ENCODE data around the gene KRT27.
A peak's percentile ranks its signal among the peaks of the same experiment; 100 is the strongest.

Gene KRT27

GRCh38 chr17:40791787-40792436 lies 9.6 kb upstream of the KRT27 start:
- Histone ChIP-seq H3K27ac (ENCODE audit: low read depth, low read length) (no peak overlapping the region), H3K79me2 (ENCODE audit: control insufficient read depth, insufficient read depth, low read length, unreplicated experiment) (no peaks in the 10 kb centered on the region), H3K4me3 (ENCODE audit: low read depth, low read length) (no peak overlapping the region), H3K4me1 (ENCODE audit: control insufficient read depth, insufficient read depth, low read length, unreplicated experiment) (peaks cover 5% of the 10 kb centered on the region), H3K27me3 (ENCODE audit: insufficient read depth, low read length) (0 out of 2 replicates have a peak, but pooled peaks cover 10% of the 10 kb centered on the region), H3K36me3 (ENCODE audit: insufficient read depth, low read length) (no peaks in the 10 kb centered on the region), H2AFZ (ENCODE audit: low read length, unreplicated experiment) (no peak overlapping the region)

- Histone ChIP-seq H3K4me3 (ENCODE audit: low read depth, low read length) (no peak overlapping the region), H3K79me2 (ENCODE audit: control insufficient read depth, insufficient read depth, low read length, unreplicated experiment) (no peaks in the 10 kb centered on the region), H3K27ac (ENCODE audit: low read depth, low read length) (no peak overlapping the region), H3K36me3 (ENCODE audit: insufficient read depth, low read length) (no peaks in the 10 kb centered on the region), H3K27me3 (ENCODE audit: insufficient read depth, low read length) (0 out of 2 replicates have a peak, but pooled peaks cover 6% of the 10 kb centered on the region), H3K4me1 (ENCODE audit: control insufficient read depth, insufficient read depth, low read length, unreplicated experiment) (peaks cover 5% of the 10 kb centered on the region), H2AFZ (ENCODE audit: low read length, unreplicated experiment) (no peak overlapping the region)
Measured at GRCh38 chr17:40791111-40791510, 8.8 kb upstream of the KRT27 start.

- H3K27ac ChIP-seq (ENCODE audit: low read depth, low read length): no peak overlapping the region
- H3K27me3 ChIP-seq (ENCODE audit: insufficient read depth, low read length): peaks cover 55% of the 10 kb centered on the region
- no peaks in the 10 kb centered on the region for H3K36me3 ChIP-seq (ENCODE audit: insufficient read depth, low read length)
- H2AFZ ChIP-seq (ENCODE audit: low read length, unreplicated experiment): no peak overlapping the region
- no peaks in the 10 kb centered on the region for H3K4me1 ChIP-seq (ENCODE audit: control insufficient read depth, insufficient read depth, low read length, unreplicated experiment)
- peak overlapping the region; percentile 37 for H3K4me3 ChIP-seq (ENCODE audit: low read depth, low read length)
- no peaks in the 10 kb centered on the region for H3K79me2 ChIP-seq (ENCODE audit: control insufficient read depth, insufficient read depth, low read length, unreplicated experiment)
Measured at GRCh38 chr17:40779181-40779909, 3.0 kb downstream of the KRT27 start.

- Histone ChIP-seq H3K36me3 (ENCODE audit: insufficient read depth, low read length) (no peaks in the 10 kb centered on the region), H3K27ac (ENCODE audit: low read depth, low read length) (no peak overlapping the region), H3K4me1 (ENCODE audit: control insufficient read depth, insufficient read depth, low read length, unreplicated experiment) (no peaks in the 10 kb centered on the region), H2AFZ (ENCODE audit: low read length, unreplicated experiment) (no peak overlapping the region), H3K27me3 (ENCODE audit: insufficient read depth, low read length) (peaks cover 64% of the 10 kb centered on the region), H3K4me3 (ENCODE audit: low read depth, low read length) (no peak overlapping the region), H3K79me2 (ENCODE audit: control insufficient read depth, insufficient read depth, low read length, unreplicated experiment) (no peaks in the 10 kb centered on the region)
Measured at GRCh38 chr17:40778461-40778860, 3.9 kb downstream of the KRT27 start.

- Histone ChIP-seq H3K79me2 (ENCODE audit: control insufficient read depth, insufficient read depth, low read length, unreplicated experiment) (no peaks in the 10 kb centered on the region), H3K4me1 (ENCODE audit: control insufficient read depth, insufficient read depth, low read length, unreplicated experiment) (no peaks in the 10 kb centered on the region), H3K27ac (ENCODE audit: low read depth, low read length) (no peak overlapping the region), H2AFZ (ENCODE audit: low read length, unreplicated experiment) (no peak overlapping the region), H3K36me3 (ENCODE audit: insufficient read depth, low read length) (no peaks in the 10 kb centered on the region), H3K27me3 (ENCODE audit: insufficient read depth, low read length) (peaks cover 68% of the 10 kb centered on the region), H3K4me3 (ENCODE audit: low read depth, low read length) (no peak overlapping the region)
Measured at GRCh38 chr17:40777971-40778370, 4.4 kb downstream of the KRT27 start.

- H3K4me1 ChIP-seq (ENCODE audit: control insufficient read depth, insufficient read depth, low read length, unreplicated experiment): no peaks in the 10 kb centered on the region
- H2AFZ ChIP-seq (ENCODE audit: low read length, unreplicated experiment): no peak overlapping the region
- peaks cover 73% of the 10 kb centered on the region for H3K27me3 ChIP-seq (ENCODE audit: insufficient read depth, low read length)
- no peaks in the 10 kb centered on the region for H3K36me3 ChIP-seq (ENCODE audit: insufficient read depth, low read length)
- no peak overlapping the region for H3K27ac ChIP-seq (ENCODE audit: low read depth, low read length)
- H3K79me2 ChIP-seq (ENCODE audit: control insufficient read depth, insufficient read depth, low read length, unreplicated experiment): no peaks in the 10 kb centered on the region
- no peak overlapping the region for H3K4me3 ChIP-seq (ENCODE audit: low read depth, low read length)
Measured at GRCh38 chr17:40777459-40777858, 4.9 kb downstream of the KRT27 start.

- Histone ChIP-seq H3K27ac (ENCODE audit: low read depth, low read length) (no peak overlapping the region), H3K27me3 (ENCODE audit: insufficient read depth, low read length) (peaks cover 88% of the 10 kb centered on the region), H2AFZ (ENCODE audit: low read length, unreplicated experiment) (no peak overlapping the region)
Measured at GRCh38 chr17:40775945-40776344, 6.4 kb downstream of the KRT27 start.

GRCh38 chr17:40772101-40772500 lies 10.2 kb downstream of the KRT27 start, which contains the start of gene KRT26:
Gene KRT26, minus strand, starts transcription at chr17:40772201. Its CDS starts 88 bp downstream, at chr17:40772113.
- no peaks in the 10 kb centered on the region for H3K4me1 ChIP-seq (ENCODE audit: control insufficient read depth, insufficient read depth, low read length, unreplicated experiment)
- no peak within 1 kb of the TSS for H3K4me3 ChIP-seq (ENCODE audit: low read depth, low read length)
- H3K27me3 ChIP-seq (ENCODE audit: insufficient read depth, low read length): peaks cover 69% of the 10 kb centered on the region
- no peaks in the 10 kb centered on the region for H3K79me2 ChIP-seq (ENCODE audit: control insufficient read depth, insufficient read depth, low read length, unreplicated experiment)
- H3K27ac ChIP-seq (ENCODE audit: low read depth, low read length): no peak within 1 kb of the TSS
- H2AFZ ChIP-seq (ENCODE audit: low read length, unreplicated experiment): no peak within 1 kb of the TSS
- H3K36me3 ChIP-seq (ENCODE audit: insufficient read depth, low read length): no peaks in the 10 kb centered on the region

More at GRCh38 chr17:40775945-40776344, 6.4 kb downstream of the KRT27 start:
- Histone ChIP-seq H3K79me2 (ENCODE audit: control insufficient read depth, insufficient read depth, low read length, unreplicated experiment) (no peaks in the 10 kb centered on the region), H3K4me1 (ENCODE audit: control insufficient read depth, insufficient read depth, low read length, unreplicated experiment) (no peaks in the 10 kb centered on the region), H3K36me3 (ENCODE audit: insufficient read depth, low read length) (no peaks in the 10 kb centered on the region), H3K4me3 (ENCODE audit: low read depth, low read length) (no peak overlapping the region)

GRCh38 chr17:40765657-40766056 lies 16.7 kb downstream of the KRT27 start:
- no peak overlapping the region for H3K27ac ChIP-seq (ENCODE audit: low read depth, low read length)
- no peaks in the 10 kb centered on the region for H3K4me1 ChIP-seq (ENCODE audit: control insufficient read depth, insufficient read depth, low read length, unreplicated experiment)
- H2AFZ ChIP-seq (ENCODE audit: low read length, unreplicated experiment): no peak overlapping the region
- H3K4me3 ChIP-seq (ENCODE audit: low read depth, low read length): no peak overlapping the region
- H3K27me3 ChIP-seq (ENCODE audit: insufficient read depth, low read length): peaks cover 15% of the 10 kb centered on the region
- no peaks in the 10 kb centered on the region for H3K79me2 ChIP-seq (ENCODE audit: control insufficient read depth, insufficient read depth, low read length, unreplicated experiment)
- no peaks in the 10 kb centered on the region for H3K36me3 ChIP-seq (ENCODE audit: insufficient read depth, low read length)

- Histone ChIP-seq H3K27me3 (ENCODE audit: insufficient read depth, low read length) (peaks cover 13% of the 10 kb centered on the region), H2AFZ (ENCODE audit: low read length, unreplicated experiment) (no peak overlapping the region), H3K4me3 (ENCODE audit: low read depth, low read length) (no peak overlapping the region), H3K4me1 (ENCODE audit: control insufficient read depth, insufficient read depth, low read length, unreplicated experiment) (no peaks in the 10 kb centered on the region), H3K79me2 (ENCODE audit: control insufficient read depth, insufficient read depth, low read length, unreplicated experiment) (no peaks in the 10 kb centered on the region), H3K27ac (ENCODE audit: low read depth, low read length) (no peak overlapping the region), H3K36me3 (ENCODE audit: insufficient read depth, low read length) (no peaks in the 10 kb centered on the region)
Measured at GRCh38 chr17:40763752-40764151, 18.6 kb downstream of the KRT27 start.
